GM18519 (cell line): ENCODE measurements around the gene ZNF516.
A peak's percentile ranks its signal among the peaks of the same experiment; 100 is the strongest.

ENCODE experiments used
- ATAC-seq: cut with Tn5 transposase; IDR thresholded peaks from one replicate; pipeline ENCODE4 v1.9.1; 2021; ENCODE audit warnings: mild to moderate bottlenecking, moderate library complexity; ENCODE audit not compliant: unreplicated experiment, low FRiP score

ZNF516 gene

GRCh38 chr18:76506974-76507764, 12.1 kb upstream of the ZNF516 start:
- no peak for ATAC-seq

GRCh38 chr18:76506395-76506794, 11.4 kb upstream of the ZNF516 start:
- no peak for ATAC-seq

GRCh38 chr18:76505614-76506013, 10.6 kb upstream of the ZNF516 start:
- no peak for ATAC-seq

DNA sequence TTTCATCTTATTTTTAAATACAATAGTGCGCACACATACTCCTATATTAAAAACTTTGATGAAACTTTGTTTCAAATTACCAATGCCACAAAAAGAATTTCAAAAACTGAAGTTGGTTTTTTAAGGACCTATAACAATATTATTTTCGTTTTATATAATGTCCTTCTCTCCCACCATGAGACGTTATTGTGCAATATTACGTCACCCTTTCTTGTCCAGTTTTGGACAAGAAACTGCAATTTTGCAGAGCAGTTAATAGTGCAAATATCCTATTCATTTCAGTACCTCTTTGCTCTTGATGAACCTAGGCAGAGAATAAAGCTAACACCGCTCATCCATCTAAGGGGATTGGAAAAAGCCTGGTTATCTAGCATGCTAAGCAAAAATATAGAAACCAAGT, 9.7 kb upstream of the ZNF516 start:
- ATAC-seq, result no peak

GRCh38 chr18:76503649-76504386, 8.8 kb upstream of the ZNF516 start:
- no peak for ATAC-seq

- no peak for ATAC-seq
Measured at GRCh38 chr18:76502551-76502950, 7.5 kb upstream of the ZNF516 start.

DNA sequence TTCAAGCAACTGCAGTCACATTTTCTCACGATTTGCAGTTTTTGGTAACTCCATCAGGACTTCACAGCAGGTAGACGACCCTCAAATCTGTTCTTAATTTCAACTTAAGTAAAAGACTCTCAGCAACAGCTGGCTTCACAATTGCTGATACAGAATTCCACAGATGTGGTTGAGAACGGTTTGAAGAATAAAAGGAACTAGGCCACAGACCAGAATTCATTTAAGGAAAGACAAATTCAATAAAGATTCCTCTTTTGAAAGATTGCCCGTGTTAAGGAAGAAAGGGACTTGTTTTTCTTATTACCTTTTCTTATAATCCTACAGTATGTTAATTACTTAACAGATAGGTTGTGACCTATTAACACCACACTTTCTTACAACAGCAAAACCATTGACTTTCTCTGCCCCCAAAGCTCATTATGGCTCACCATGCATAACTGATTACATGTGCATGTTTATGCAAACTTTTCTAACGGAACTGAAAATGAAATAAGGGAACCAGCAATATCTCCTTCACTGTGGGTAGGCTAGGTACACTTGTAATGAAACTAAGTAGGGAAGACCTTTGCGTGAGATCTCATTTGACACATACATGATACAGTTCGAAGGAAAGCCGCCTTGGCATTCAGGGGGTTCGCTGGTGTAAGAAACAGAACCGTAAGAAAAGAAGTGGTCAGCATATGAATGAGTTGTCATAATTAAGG, 4.7 kb upstream of the ZNF516 start:
- peak; percentile 96 for ATAC-seq

DNA sequence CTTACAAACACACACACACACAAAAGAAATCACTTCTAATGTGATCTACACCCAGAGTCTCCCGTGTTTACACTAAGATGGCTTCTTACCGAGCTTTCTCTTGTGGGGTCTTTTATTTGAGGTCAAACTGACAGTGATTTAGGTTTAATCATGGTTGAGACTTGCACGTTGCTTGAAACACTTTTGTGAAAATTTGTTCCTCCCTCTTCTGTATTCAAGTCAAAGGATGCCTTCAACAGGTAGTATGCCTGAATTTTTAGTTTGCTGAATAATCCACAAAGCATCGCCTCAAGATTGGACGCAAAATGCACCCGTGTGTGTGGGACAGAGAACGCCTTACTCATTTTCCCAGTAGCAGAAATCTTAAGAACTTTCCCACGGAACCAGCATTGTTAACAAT, 4.0 kb upstream of the ZNF516 start:
- no peak for ATAC-seq

- no peak for ATAC-seq
Measured at GRCh38 chr18:76498064-76498463, 3.0 kb upstream of the ZNF516 start.

DNA sequence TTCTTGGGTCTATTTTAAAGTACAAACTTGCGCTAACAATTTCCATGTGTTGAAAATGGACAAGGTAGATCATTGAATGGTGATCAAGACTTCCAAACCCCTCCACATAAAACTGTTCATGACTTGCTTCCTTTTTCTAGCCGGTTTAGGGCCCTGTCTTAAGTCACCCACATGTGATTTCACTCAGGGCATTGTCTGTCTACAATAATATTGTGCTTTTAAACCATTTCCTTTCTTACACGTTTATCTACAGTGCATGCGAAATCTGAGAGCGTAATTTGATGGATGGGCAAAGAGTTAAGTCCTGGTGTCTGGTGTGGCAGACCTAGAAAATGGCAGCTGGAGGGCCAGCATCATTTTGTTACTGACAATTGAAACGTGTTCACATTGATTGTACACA, 2.0 kb upstream of the ZNF516 start:
- ATAC-seq, result no peak

DNA sequence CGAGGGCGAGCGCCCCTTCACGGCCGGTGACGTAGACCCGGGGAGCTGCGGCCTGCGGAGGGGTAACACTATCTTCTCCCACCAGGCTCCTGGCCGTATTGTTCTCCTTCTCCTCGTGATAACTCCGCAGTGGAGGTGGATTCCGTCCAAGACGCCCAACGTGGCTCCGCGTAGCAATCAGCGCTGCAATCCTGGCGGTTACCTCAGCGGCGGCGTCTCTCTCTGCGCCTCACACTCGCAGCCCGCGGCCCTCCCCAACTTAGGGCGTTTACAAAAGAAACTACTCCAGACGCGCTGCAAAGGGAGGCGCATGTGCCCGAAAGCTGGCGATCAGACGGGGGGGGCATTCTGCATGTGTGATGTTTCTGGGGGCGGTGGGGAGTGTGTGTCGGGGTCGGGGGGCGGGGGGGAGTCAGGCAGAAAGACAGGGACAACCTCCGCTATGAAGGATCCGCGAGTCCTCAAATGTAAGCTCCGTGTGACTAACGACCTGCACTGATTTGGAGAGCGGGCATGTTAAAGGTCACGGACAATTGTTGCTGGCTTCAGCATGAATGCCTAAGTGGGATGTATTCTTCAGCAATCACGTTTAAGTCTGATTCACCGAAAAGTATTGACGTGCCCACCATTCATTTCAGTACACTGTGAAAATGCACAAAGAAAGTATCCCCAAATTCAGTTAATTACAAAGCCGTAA, 1.3 kb upstream of the ZNF516 start:
- no peak for ATAC-seq

- ATAC-seq, result no peak
Measured at GRCh38 chr18:76495435-76496193, 572 bp upstream of the ZNF516 start.

- ATAC-seq, result no peak
Measured at GRCh38 chr18:76494231-76495005, 624 bp downstream of the ZNF516 start.

- ATAC-seq, result peak; percentile 2
Measured at GRCh38 chr18:76493213-76494161, 1.6 kb downstream of the ZNF516 start.

DNA sequence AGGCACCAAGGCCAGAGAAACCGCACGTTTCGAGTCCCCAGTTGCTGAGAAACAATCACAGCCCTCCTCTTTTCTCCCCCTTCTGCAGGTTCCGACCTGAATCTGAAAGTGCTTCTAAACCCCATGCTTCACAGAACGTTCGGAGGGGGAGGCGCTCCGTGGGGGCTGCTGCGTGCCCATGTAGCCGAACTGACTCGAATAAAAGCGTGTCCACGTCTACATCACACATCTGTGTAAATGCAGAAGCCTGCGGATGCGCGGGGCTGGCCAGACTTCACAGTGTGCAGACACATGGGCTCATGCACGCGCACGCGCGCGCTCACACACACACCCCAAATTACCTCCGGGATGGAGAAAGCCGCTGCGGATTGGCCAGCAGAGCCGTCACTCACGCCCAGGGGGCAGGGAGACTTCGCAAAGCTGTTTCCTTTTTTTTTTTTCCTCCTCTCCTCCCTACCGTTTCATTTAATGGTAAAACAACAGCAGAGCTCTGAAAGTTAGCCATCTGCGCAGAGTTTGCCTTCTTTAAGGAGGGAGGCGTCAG, 2.3 kb downstream of the ZNF516 start:
- peak; percentile 63 for ATAC-seq

DNA sequence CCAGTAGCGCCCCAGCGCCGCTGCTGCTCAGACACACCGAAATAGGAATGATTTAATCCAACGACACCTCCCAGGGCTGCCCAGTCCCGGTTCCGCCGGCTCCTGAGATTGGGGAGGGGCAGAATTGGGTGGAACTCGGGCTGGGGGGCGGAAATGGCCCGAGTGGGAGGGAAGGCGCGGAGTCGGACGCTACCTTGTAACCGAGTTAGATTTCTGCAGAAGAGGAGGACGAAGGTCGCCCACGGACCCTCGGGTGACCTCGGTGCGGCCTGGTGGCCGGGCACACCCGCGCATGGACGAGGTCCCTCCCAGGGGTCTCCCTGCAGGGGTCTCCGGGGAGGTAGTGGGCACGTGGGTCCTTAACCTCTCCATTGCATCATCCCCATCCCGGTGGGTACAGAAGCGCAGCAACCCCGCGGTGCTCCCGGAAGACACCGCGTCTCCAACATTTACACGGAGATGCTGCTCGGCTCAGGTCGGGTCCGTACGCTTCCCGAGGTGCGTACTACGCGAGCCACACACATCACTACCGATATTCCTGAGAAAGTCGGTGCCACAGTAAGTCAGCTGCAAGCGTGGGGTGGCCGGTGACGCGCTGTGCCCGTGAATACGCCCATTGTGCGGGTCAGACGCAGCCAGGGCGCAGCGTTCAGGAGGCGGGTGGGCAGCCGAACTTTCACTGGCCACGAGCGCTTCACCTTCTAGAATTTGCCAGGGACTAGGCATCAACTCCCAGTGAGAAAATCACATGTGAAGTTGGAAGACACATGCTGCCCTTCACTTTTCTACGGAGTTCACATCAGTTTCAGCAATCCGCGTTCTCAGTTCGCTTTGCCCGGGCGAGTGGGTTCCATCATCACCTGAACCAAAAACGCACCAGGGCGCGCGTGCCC, 3.0 kb downstream of the ZNF516 start:
- ATAC-seq, result no peak

- no peak for ATAC-seq
Measured at GRCh38 chr18:76491473-76491775, 3.6 kb downstream of the ZNF516 start.
